Osteoblast (primary cell): ENCODE results near the gene KLC1. TPM values are rescaled to one million over a fixed set of nuclear protein-coding genes. Genes with fewer than 3 reads are reported as not detected.
A peak's percentile ranks its signal among the peaks of the same experiment; 100 is the strongest.

Experiments
- DNase-seq: peaks from one replicate; pipeline ENCODE4 v3.0.0; 2011; ENCODE audit warnings: low spot score, mixed read lengths; ENCODE audit not compliant: insufficient read length; ENCODE audit errors: missing footprints
- H2AFZ ChIP-seq: 2 replicates; pipeline ENCODE4 v1.6.0; 2011; ENCODE audit warnings: mild to moderate bottlenecking, low read length
- H3K27ac ChIP-seq: 2 replicates; pipeline ENCODE4 v1.5.1; 2011; ENCODE audit warnings: mild to moderate bottlenecking, low read depth, low read length, moderate library complexity
- H3K27me3 ChIP-seq: 2 replicates; pipeline ENCODE4 v1.6.0; 2012; ENCODE audit warnings: mild to moderate bottlenecking, control low read depth, inconsistent platforms, low read length, moderate library complexity; ENCODE audit not compliant: insufficient read depth
- H3K36me3 ChIP-seq: 2 replicates; pipeline ENCODE4 v1.5.1; 2011; ENCODE audit warnings: mild to moderate bottlenecking, low read length, control low read depth, moderate library complexity; ENCODE audit not compliant: insufficient read depth
- H3K4me1 ChIP-seq: 2 replicates; pipeline ENCODE4 v1.5.1; 2011; ENCODE audit warnings: mild to moderate bottlenecking, low read length, control low read depth, moderate library complexity; ENCODE audit not compliant: insufficient read depth
- H3K4me2 ChIP-seq: 2 replicates; pipeline ENCODE4 v1.6.0; 2011; ENCODE audit warnings: mild to moderate bottlenecking, low read length; ENCODE audit not compliant: insufficient read depth
- H3K4me3 ChIP-seq: fragments of 200-600 bp; sonication (generic); 3 replicates; pipeline ENCODE4 v1.5.1; 2012; ENCODE audit warnings: mild to moderate bottlenecking, low read length, inconsistent platforms; ENCODE audit not compliant: insufficient read depth
- H3K79me2 ChIP-seq: 2 replicates; pipeline ENCODE4 v1.6.0; 2012; ENCODE audit warnings: mild to moderate bottlenecking, low read length, control low read depth, inconsistent platforms; ENCODE audit not compliant: insufficient read depth
- H3K9me3 ChIP-seq: 2 replicates; pipeline ENCODE4 v1.5.1; 2011; ENCODE audit warnings: low read depth, low read length, control low read depth
- H4K20me1 ChIP-seq: 2 replicates; pipeline ENCODE4 v1.6.0; 2012; ENCODE audit warnings: mild to moderate bottlenecking, low read length, control low read depth; ENCODE audit not compliant: insufficient read depth
- CTCF ChIP-seq: IDR thresholded peaks from 2 replicates; pipeline ENCODE4 v1.5.1; 2011; ENCODE audit warnings: mild to moderate bottlenecking, low read depth, low read length, moderate library complexity; ENCODE audit errors: extremely low read depth
- total RNA-seq: library from RNA; depleted of rRNA; stranded (reverse); fragments of >200 nt; gene quantifications from 2 replicates; pipeline ENCODE4 v1.2.3, GENCODE V29; 2012

The KLC1 gene
- total RNA-seq, 1 donor: 205 TPM

GRCh38 chr14:103725739-103726395 lies 96.9 kb downstream of the KLC1 start:
- DNase-seq: peak; percentile 81
- H3K79me2 ChIP-seq: peaks cover 69% of the 10 kb centered on the region
- H3K4me2 ChIP-seq: no peak overlapping the region
- H3K27me3 ChIP-seq: no peaks in the 10 kb centered on the region
- no peak overlapping the region for H2AFZ ChIP-seq
- H3K4me1 ChIP-seq: peaks cover 15% of the 10 kb centered on the region
- H3K36me3 ChIP-seq: peaks cover 20% of the 10 kb centered on the region
- H4K20me1 ChIP-seq: peaks cover 33% of the 10 kb centered on the region
- H3K4me3 ChIP-seq: no peak overlapping the region
- no peak for TF ChIP-seq CTCF
- H3K9me3 ChIP-seq: no peaks in the 10 kb centered on the region
- no peak overlapping the region for H3K27ac ChIP-seq

- DNase-seq: peak; percentile 60
- H3K79me2 ChIP-seq: peaks cover 63% of the 10 kb centered on the region
- TF ChIP-seq CTCF: no peak
Observed at GRCh38 chr14:103726474-103726873, 97.5 kb downstream of the KLC1 start.

GRCh38 chr14:103727313-103727980 lies 98.4 kb downstream of the KLC1 start:
- Histone ChIP-seq H2AFZ (no peak overlapping the region), H3K27ac (no peak overlapping the region), H3K27me3 (no peaks in the 10 kb centered on the region), H3K4me2 (no peak overlapping the region), H3K9me3 (no peaks in the 10 kb centered on the region), H3K79me2 (peaks cover 55% of the 10 kb centered on the region), H3K4me1 (peaks cover 6% of the 10 kb centered on the region), H4K20me1 (peaks cover 22% of the 10 kb centered on the region), H3K36me3 (peaks cover 20% of the 10 kb centered on the region), H3K4me3 (no peak overlapping the region)
- DNase-seq: peak; percentile 66
- no peak for TF ChIP-seq CTCF

More at GRCh38 chr14:103726474-103726873, 97.5 kb downstream of the KLC1 start:
- Histone ChIP-seq H3K27ac (no peak overlapping the region), H3K4me3 (no peak overlapping the region), H2AFZ (no peak overlapping the region), H3K27me3 (no peaks in the 10 kb centered on the region), H3K4me1 (peaks cover 11% of the 10 kb centered on the region), H4K20me1 (peaks cover 27% of the 10 kb centered on the region), H3K4me2 (no peak overlapping the region), H3K9me3 (no peaks in the 10 kb centered on the region), H3K36me3 (peaks cover 20% of the 10 kb centered on the region)

GRCh38 chr14:103728141-103728540 lies 99.1 kb downstream of the KLC1 start:
- DNase-seq: no peak
- TF ChIP-seq CTCF: no peak
- H3K27ac ChIP-seq: no peak overlapping the region
- peaks cover 50% of the 10 kb centered on the region for H3K79me2 ChIP-seq
- no peak overlapping the region for H2AFZ ChIP-seq
- no peaks in the 10 kb centered on the region for H3K27me3 ChIP-seq
- no peak overlapping the region for H3K4me2 ChIP-seq
- no peaks in the 10 kb centered on the region for H3K9me3 ChIP-seq
- H3K36me3 ChIP-seq: peaks cover 22% of the 10 kb centered on the region
- no peak overlapping the region for H3K4me3 ChIP-seq
- peaks cover under 1% of the 10 kb centered on the region for H3K4me1 ChIP-seq
- peaks cover 19% of the 10 kb centered on the region for H4K20me1 ChIP-seq
